ENCODE results near the gene CFAP20DC.
"Not testable (repeated sequence)": the region's sequence is repeated elsewhere in the genome, so short reads cannot be mapped to it uniquely, and the experiment has no call there.

CFAP20DC gene

GRCh38 chr3:59049671-59050331 lies at the start of gene CFAP20DC:
Gene CFAP20DC, minus strand, starts transcription at chr3:59050025. Its CDS starts 394 bp downstream, at chr3:59049631.
- peak within 1 kb of the TSS; percentile 58 for H3K4me3 Mint-ChIP-seq
- H3K9me3 Mint-ChIP-seq: no peaks in the 10 kb centered on the region
- H3K27ac Mint-ChIP-seq: peak within 1 kb of the TSS; percentile 79
- no peaks in the 10 kb centered on the region for H3K4me1 Mint-ChIP-seq
- ATAC-seq (peak; percentile 96), DNase-seq (ENCODE audit: low spot score in 2 of 2) (peak; percentile 58 to 85)
- H3K36me3 Mint-ChIP-seq: no peaks in the 10 kb centered on the region

- DNase-seq (ENCODE audit: low spot score in 2 of 2); ATAC-seq; H3K27ac Mint-ChIP-seq; H3K4me3 Mint-ChIP-seq; H3K4me1 Mint-ChIP-seq; H3K9me3 Mint-ChIP-seq; H3K36me3 Mint-ChIP-seq: not testable (repeated sequence)
These were observed 48.7 kb upstream of the CFAP20DC start for GRCh38 chr3:59098516-59098915.

GRCh38 chr3:59094446-59094845 lies 44.6 kb upstream of the CFAP20DC start:
- Mint-ChIP-seq H3K4me1 (no peaks in the 10 kb centered on the region), H3K36me3 (no peaks in the 10 kb centered on the region), H3K27ac (no peak overlapping the region), H3K4me3 (no peak overlapping the region), H3K9me3 (peaks cover 9% of the 10 kb centered on the region)
- DNase-seq (ENCODE audit: low spot score in 2 of 2) (no peak), ATAC-seq (no peak)

GRCh38 chr3:59093521-59093920 lies 43.7 kb upstream of the CFAP20DC start:
- H3K9me3 Mint-ChIP-seq: peaks cover 9% of the 10 kb centered on the region
- no peak overlapping the region for H3K4me3 Mint-ChIP-seq
- no peaks in the 10 kb centered on the region for H3K36me3 Mint-ChIP-seq
- H3K4me1 Mint-ChIP-seq: no peaks in the 10 kb centered on the region
- DNase-seq (ENCODE audit: low spot score in 2 of 2) (no peak), ATAC-seq (no peak)
- no peak overlapping the region for H3K27ac Mint-ChIP-seq

- no peak overlapping the region for H3K4me3 Mint-ChIP-seq
- no peaks in the 10 kb centered on the region for H3K4me1 Mint-ChIP-seq
- ATAC-seq (no peak), DNase-seq (ENCODE audit: low spot score in 2 of 2) (no peak)
- H3K27ac Mint-ChIP-seq: no peak overlapping the region
- no peaks in the 10 kb centered on the region for H3K9me3 Mint-ChIP-seq
- H3K36me3 Mint-ChIP-seq: no peaks in the 10 kb centered on the region
These were observed 38.9 kb upstream of the CFAP20DC start for GRCh38 chr3:59088761-59089160.

- Mint-ChIP-seq H3K9me3 (no peaks in the 10 kb centered on the region), H3K4me1 (no peaks in the 10 kb centered on the region), H3K4me3 (no peak overlapping the region), H3K27ac (no peak overlapping the region), H3K36me3 (no peaks in the 10 kb centered on the region)
- DNase-seq (ENCODE audit: low spot score in 2 of 2) (no peak), ATAC-seq (no peak)
These were observed 36.2 kb upstream of the CFAP20DC start for GRCh38 chr3:59085976-59086375.

GRCh38 chr3:59084583-59084982 lies 34.8 kb upstream of the CFAP20DC start:
- H3K9me3 Mint-ChIP-seq: no peaks in the 10 kb centered on the region

GRCh38 chr3:59082106-59082505 lies 32.3 kb upstream of the CFAP20DC start:
- Mint-ChIP-seq H3K36me3 (no peaks in the 10 kb centered on the region), H3K4me3 (no peak overlapping the region), H3K4me1 (no peaks in the 10 kb centered on the region), H3K9me3 (no peaks in the 10 kb centered on the region), H3K27ac (no peak overlapping the region)
- no peak for DNase-seq (ENCODE audit: low spot score in 2 of 2)
- no peak for ATAC-seq

More at GRCh38 chr3:59084583-59084982, 34.8 kb upstream of the CFAP20DC start:
- Mint-ChIP-seq H3K4me1 (no peaks in the 10 kb centered on the region), H3K27ac (no peak overlapping the region), H3K36me3 (no peaks in the 10 kb centered on the region), H3K4me3 (no peak overlapping the region)
- DNase-seq (ENCODE audit: low spot score in 2 of 2) (no peak), ATAC-seq (no peak)

- no peak for ATAC-seq
- Mint-ChIP-seq H3K4me1 (no peaks in the 10 kb centered on the region), H3K4me3 (no peak overlapping the region), H3K36me3 (no peaks in the 10 kb centered on the region), H3K9me3 (no peaks in the 10 kb centered on the region), H3K27ac (no peak overlapping the region)
- no peak for DNase-seq (ENCODE audit: low spot score in 2 of 2)
These were observed 31.2 kb upstream of the CFAP20DC start for GRCh38 chr3:59081071-59081470.

- DNase-seq (ENCODE audit: low spot score in 2 of 2): no peak
- ATAC-seq: no peak
- H3K4me3 Mint-ChIP-seq: no peak overlapping the region
- H3K36me3 Mint-ChIP-seq: no peaks in the 10 kb centered on the region
- H3K9me3 Mint-ChIP-seq: no peaks in the 10 kb centered on the region
- no peak overlapping the region for H3K27ac Mint-ChIP-seq
- no peaks in the 10 kb centered on the region for H3K4me1 Mint-ChIP-seq
These were observed 30.1 kb upstream of the CFAP20DC start for GRCh38 chr3:59079962-59080361.

- H3K4me3 Mint-ChIP-seq: no peak overlapping the region
- no peak for DNase-seq (ENCODE audit: low spot score in 2 of 2)
- H3K4me1 Mint-ChIP-seq: no peaks in the 10 kb centered on the region
- no peak for ATAC-seq
- H3K36me3 Mint-ChIP-seq: no peaks in the 10 kb centered on the region
- no peaks in the 10 kb centered on the region for H3K9me3 Mint-ChIP-seq
- no peak overlapping the region for H3K27ac Mint-ChIP-seq
These were observed 24.9 kb upstream of the CFAP20DC start for GRCh38 chr3:59074764-59075163.

- no peaks in the 10 kb centered on the region for H3K9me3 Mint-ChIP-seq
- no peak overlapping the region for H3K27ac Mint-ChIP-seq
- no peak for DNase-seq (ENCODE audit: low spot score in 2 of 2)
- H3K4me1 Mint-ChIP-seq: no peaks in the 10 kb centered on the region
- no peak overlapping the region for H3K4me3 Mint-ChIP-seq
- no peaks in the 10 kb centered on the region for H3K36me3 Mint-ChIP-seq
- ATAC-seq: no peak
These were observed 22.9 kb upstream of the CFAP20DC start for GRCh38 chr3:59072681-59073080.

- ATAC-seq (peak; percentile 32), DNase-seq (ENCODE audit: low spot score in 2 of 2) (no peak)
- peaks cover 2% of the 10 kb centered on the region for H3K9me3 Mint-ChIP-seq
These were observed 20.0 kb upstream of the CFAP20DC start for GRCh38 chr3:59069838-59070237.

GRCh38 chr3:59065240-59065639 lies 15.4 kb upstream of the CFAP20DC start:
- DNase-seq (ENCODE audit: low spot score in 2 of 2): no peak
- ATAC-seq: no peak
- Mint-ChIP-seq H3K4me1 (no peaks in the 10 kb centered on the region), H3K9me3 (peaks cover 4% of the 10 kb centered on the region), H3K27ac (no peak overlapping the region), H3K4me3 (no peak overlapping the region), H3K36me3 (no peaks in the 10 kb centered on the region)

More at GRCh38 chr3:59069838-59070237, 20.0 kb upstream of the CFAP20DC start:
- H3K27ac Mint-ChIP-seq: no peak overlapping the region
- H3K36me3 Mint-ChIP-seq: no peaks in the 10 kb centered on the region
- H3K4me1 Mint-ChIP-seq: no peaks in the 10 kb centered on the region
- no peak overlapping the region for H3K4me3 Mint-ChIP-seq

GRCh38 chr3:59064728-59065127 lies 14.9 kb upstream of the CFAP20DC start:
- DNase-seq (ENCODE audit: low spot score in 2 of 2) (no peak), ATAC-seq (no peak)
- Mint-ChIP-seq H3K9me3 (peaks cover 4% of the 10 kb centered on the region), H3K4me3 (no peak overlapping the region), H3K27ac (no peak overlapping the region), H3K4me1 (no peaks in the 10 kb centered on the region), H3K36me3 (no peaks in the 10 kb centered on the region)

GRCh38 chr3:59064276-59064675 lies 14.5 kb upstream of the CFAP20DC start:
- Mint-ChIP-seq H3K4me3 (no peak overlapping the region), H3K36me3 (no peaks in the 10 kb centered on the region), H3K4me1 (no peaks in the 10 kb centered on the region), H3K27ac (no peak overlapping the region), H3K9me3 (peaks cover 4% of the 10 kb centered on the region)
- ATAC-seq (no peak), DNase-seq (ENCODE audit: low spot score in 2 of 2) (no peak)

Data from stimulated activated effector memory CD8-positive, alpha-beta T cell treated with anti-CD3 and anti-CD28 coated beads, Interleukin-12 subunit alpha, Interleukin-12 subunit beta, amount 100 ng/mL, for 72 hours (primary cell).